Bronchial epithelial cell (primary cell): Measurements from ENCODE around the gene KERA. TPM values are rescaled to one million over a fixed set of nuclear protein-coding genes. Genes with fewer than 3 reads are reported as not detected.

Source experiments
- DNase-seq: peaks from one replicate; pipeline ENCODE4 v3.0.0-alpha.2; 2010; ENCODE audit warnings: low read depth
- FAIRE-seq: peaks from 2 replicates; lab custom pipeline; 2011; peaks lifted over from hg19 to GRCh38; lab: Jason Lieb, UNC
- H3K27me3 ChIP-seq: 2 replicates; pipeline ENCODE4 v1.5.1; 2011; ENCODE audit warnings: low read length; ENCODE audit not compliant: control insufficient read depth, insufficient read depth
- H3K36me3 ChIP-seq: 2 replicates; pipeline ENCODE4 v1.5.1; 2011; ENCODE audit warnings: low read length; ENCODE audit not compliant: control insufficient read depth, insufficient read depth
- H3K4me3 ChIP-seq: 2 replicates; pipeline ENCODE4 v1.5.1; 2011; ENCODE audit warnings: mild to moderate bottlenecking, low read depth, low read length, control low read depth
- CTCF ChIP-seq: IDR thresholded peaks from 2 replicates; pipeline ENCODE4 v1.5.1; 2011; ENCODE audit warnings: mild to moderate bottlenecking, moderate library complexity, low read length, control low read depth, inconsistent platforms; ENCODE audit not compliant: insufficient read depth, severe bottlenecking
- total RNA-seq: library from RNA; depleted of rRNA; stranded (reverse); fragments of >200 nt; gene quantifications from 2 replicates; pipeline ENCODE4 v1.2.1, GENCODE V29; 2014

KERA gene
- total RNA-seq, 1 donor from 2014 or later = not detected

GRCh38 chr12:91058786-91059185, 962 bp upstream of the KERA start:
- peak; percentile 10 for DNase-seq
- no peaks in the 10 kb centered on the region for H3K36me3 ChIP-seq
- no peaks in the 10 kb centered on the region for H3K27me3 ChIP-seq
- no peak overlapping the region for H3K4me3 ChIP-seq
- no peak for TF ChIP-seq CTCF
- FAIRE-seq = no peak

GRCh38 chr12:91056488-91056887, 1.3 kb downstream of the KERA start:
- DNase-seq = no peak
- no peak for FAIRE-seq
- no peak for TF ChIP-seq CTCF
- no peak overlapping the region for H3K4me3 ChIP-seq
- H3K27me3 ChIP-seq = no peaks in the 10 kb centered on the region
- no peaks in the 10 kb centered on the region for H3K36me3 ChIP-seq

GRCh38 chr12:91055976-91056375, 1.8 kb downstream of the KERA start:
- no peak for FAIRE-seq
- no peak for DNase-seq
- no peak for TF ChIP-seq CTCF

GRCh38 chr12:91053951-91054715, 3.7 kb downstream of the KERA start:
- no peak for TF ChIP-seq CTCF
- no peak overlapping the region for H3K4me3 ChIP-seq
- H3K36me3 ChIP-seq = no peaks in the 10 kb centered on the region
- DNase-seq = peak; percentile 53
- FAIRE-seq = no peak
- no peaks in the 10 kb centered on the region for H3K27me3 ChIP-seq

More at GRCh38 chr12:91055976-91056375, 1.8 kb downstream of the KERA start:
- no peaks in the 10 kb centered on the region for H3K36me3 ChIP-seq
- H3K4me3 ChIP-seq = no peak overlapping the region
- no peaks in the 10 kb centered on the region for H3K27me3 ChIP-seq

GRCh38 chr12:91052026-91052425, 5.8 kb downstream of the KERA start:
- H3K4me3 ChIP-seq = no peak overlapping the region
- no peaks in the 10 kb centered on the region for H3K27me3 ChIP-seq
- DNase-seq (no peak), FAIRE-seq (no peak)
- no peak for TF ChIP-seq CTCF
- H3K36me3 ChIP-seq = no peaks in the 10 kb centered on the region
